ENCODE data around the gene CHL1. TPM values are rescaled to one million over a fixed set of nuclear protein-coding genes. Genes with fewer than 3 reads are reported as not detected.
A peak's percentile ranks its signal among the peaks of the same experiment; 100 is the strongest.

CHL1 gene
- total RNA-seq, 4 donors from 2014 or later = 10.4 to 41.5 (median 25.4) TPM

DNA sequence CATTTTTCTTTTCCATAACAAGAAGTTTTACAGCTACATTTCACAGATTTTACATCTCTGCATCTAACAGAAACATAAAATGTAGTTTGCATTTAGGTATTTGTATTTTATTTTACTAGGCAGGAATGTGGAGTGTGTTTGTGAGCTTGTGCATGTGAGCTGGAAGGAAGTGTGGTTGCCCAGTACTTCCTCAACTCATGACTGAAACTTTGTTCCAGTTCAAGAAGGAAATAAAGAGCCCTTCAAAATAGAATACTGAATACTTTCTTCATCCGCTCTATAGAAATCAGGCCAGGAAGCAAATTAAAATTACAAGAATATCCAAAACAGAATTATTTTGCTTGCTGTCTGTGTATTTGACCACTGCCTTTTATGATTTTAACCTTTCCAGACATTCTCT, 81.3 kb downstream of the CHL1 start:
- DNase-seq = no peak
- Histone ChIP-seq H3K27me3 (no peaks in the 10 kb centered on the region), H3K4me1 (no peaks in the 10 kb centered on the region), H3K27ac (no peak overlapping the region), H3K9me3 (no peaks in the 10 kb centered on the region), H3K4me3 (no peak overlapping the region), H3K36me3 (no peaks in the 10 kb centered on the region)
- 42 to 58% methylated on average over 1 of the region's 1 CpG for WGBS, 2 donors (ENCODE audit: low coverage in 1 of 2)
- in situ Hi-C loops (cut with MboI; ENCODE audit: low pct_ligation_motif_present in 1 of 4, low pct_unique_long_range_greater_than_20kb in 1 of 4, low sequenced_read_pairs in 3 of 4) (no loop called here), intact Hi-C loops (cut with DNase I; ENCODE audit: low total_unique reads) (no loop called here)
- no peak for TF ChIP-seq POLR2A (IDR thresholded peaks at IDR 0.05)
- no peak for TF ChIP-seq POLR2AphosphoS5 (IDR thresholded peaks at IDR 0.05)
- no peak for TF ChIP-seq EP300 (IDR thresholded peaks at IDR 0.05; ENCODE audit: low read depth)
- no peak for TF ChIP-seq CTCF (IDR thresholded peaks at IDR 0.05)

DNA sequence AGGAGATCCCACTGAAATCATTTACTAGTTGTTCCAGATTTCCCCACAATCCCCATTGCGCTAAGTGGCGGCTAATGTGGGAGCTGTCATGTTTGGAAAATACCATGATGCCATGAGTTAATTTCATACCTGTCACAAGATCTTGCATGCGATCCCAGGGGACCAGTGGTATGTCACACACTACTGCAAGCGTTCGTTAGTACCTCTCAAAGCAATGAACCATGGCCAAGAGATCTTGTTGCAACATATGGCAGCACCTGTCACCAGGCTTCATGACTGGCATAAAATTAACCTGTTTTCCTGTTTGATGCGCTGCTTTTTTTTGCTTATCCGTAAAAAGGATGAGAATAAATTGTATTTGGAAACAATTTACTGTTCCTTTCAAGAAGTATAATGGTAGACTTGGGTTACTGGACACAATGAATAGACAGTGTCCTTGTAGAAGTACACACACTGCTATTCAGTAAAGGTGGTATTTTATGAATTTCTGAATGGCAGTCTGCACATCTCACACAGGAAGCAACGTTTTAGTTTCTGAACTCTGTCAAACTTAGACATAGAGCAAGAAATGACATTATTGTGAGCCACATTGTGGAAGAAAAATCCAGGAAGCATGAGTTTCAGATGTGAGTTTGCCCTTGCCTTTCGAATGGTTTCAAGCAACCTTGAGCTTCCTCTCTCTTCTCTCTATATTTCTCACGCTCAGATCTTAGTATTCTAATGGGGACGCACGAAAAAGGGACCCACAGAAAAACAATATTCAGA, 81.9 kb downstream of the CHL1 start:
- Histone ChIP-seq H3K27ac (no peak overlapping the region), H3K9me3 (no peaks in the 10 kb centered on the region), H3K4me3 (no peak overlapping the region), H3K27me3 (no peaks in the 10 kb centered on the region), H3K4me1 (no peaks in the 10 kb centered on the region), H3K36me3 (no peaks in the 10 kb centered on the region)
- intact Hi-C loops (cut with DNase I; ENCODE audit: low total_unique reads) (no loop called here), in situ Hi-C loops (cut with MboI; ENCODE audit: low pct_ligation_motif_present in 1 of 4, low pct_unique_long_range_greater_than_20kb in 1 of 4, low sequenced_read_pairs in 3 of 4) (no loop called here)
- TF ChIP-seq CTCF (IDR thresholded peaks at IDR 0.05) (no peak), POLR2A (IDR thresholded peaks at IDR 0.05) (no peak), POLR2AphosphoS5 (IDR thresholded peaks at IDR 0.05) (no peak), EP300 (IDR thresholded peaks at IDR 0.05; ENCODE audit: low read depth) (no peak)
- 75 to 78% methylated on average over 12 of the region's 12 CpGs for whole genome bisulfite sequencing, 2 donors (ENCODE audit: low coverage in 1 of 2)
- DNase-seq = peak; percentile 8

- TF ChIP-seq POLR2A (IDR thresholded peaks at IDR 0.05) = no peak
- no peak for TF ChIP-seq EP300 (IDR thresholded peaks at IDR 0.05; ENCODE audit: low read depth)
- TF ChIP-seq POLR2AphosphoS5 (IDR thresholded peaks at IDR 0.05) = no peak
- TF ChIP-seq CTCF (IDR thresholded peaks at IDR 0.05) = no peak
- Histone ChIP-seq H3K9me3 (no peaks in the 10 kb centered on the region), H3K4me3 (no peak overlapping the region), H3K4me1 (no peaks in the 10 kb centered on the region), H3K36me3 (no peaks in the 10 kb centered on the region), H3K27me3 (no peaks in the 10 kb centered on the region), H3K27ac (no peak overlapping the region)
- in situ Hi-C loops (cut with MboI; ENCODE audit: low pct_ligation_motif_present in 1 of 4, low pct_unique_long_range_greater_than_20kb in 1 of 4, low sequenced_read_pairs in 3 of 4) (no loop called here), intact Hi-C loops (cut with DNase I; ENCODE audit: low total_unique reads) (no loop called here)
- DNase-seq = no peak
- WGBS, 2 donors (ENCODE audit: low coverage in 1 of 2) = 23 to 42% methylated on average over 1 of the region's 1 CpG
Observed at GRCh38 chr3:279325-279724, 82.8 kb downstream of the CHL1 start.

- in situ Hi-C loops (cut with MboI; ENCODE audit: low pct_ligation_motif_present in 1 of 4, low pct_unique_long_range_greater_than_20kb in 1 of 4, low sequenced_read_pairs in 3 of 4) = no loop called here
- TF ChIP-seq EP300 (IDR thresholded peaks at IDR 0.05; ENCODE audit: low read depth) (no peak), POLR2AphosphoS5 (IDR thresholded peaks at IDR 0.05) (no peak), CTCF (IDR thresholded peaks at IDR 0.05) (no peak), POLR2A (IDR thresholded peaks at IDR 0.05) (no peak)
- no peaks in the 10 kb centered on the region for H3K36me3 ChIP-seq
- H3K4me1 ChIP-seq = no peaks in the 10 kb centered on the region
- no peak overlapping the region for H3K4me3 ChIP-seq
- 80 to 82% methylated on average over 2 of the region's 2 CpGs for WGBS, 2 donors (ENCODE audit: low coverage in 1 of 2)
- H3K9me3 ChIP-seq = no peaks in the 10 kb centered on the region
- intact Hi-C loops (cut with DNase I; ENCODE audit: low total_unique reads) = no loop called here
- no peak overlapping the region for H3K27ac ChIP-seq
- DNase-seq = no peak
- no peaks in the 10 kb centered on the region for H3K27me3 ChIP-seq
Observed at GRCh38 chr3:280681-281080, 84.1 kb downstream of the CHL1 start.

Data from transverse colon (tissue), 4 donors.